GM12872 (cell line): ENCODE measurements around the gene SPAG16.

Experiments
- TF ChIP-seq, protein P1 (sequence below): IDR thresholded peaks from 3 replicates; pipeline ENCODE4 v1.5.1; 2011; ENCODE audit warnings: low read depth, mild to moderate bottlenecking, low read length, moderate library complexity; ENCODE audit not compliant: insufficient read depth

SPAG16 gene

DNA sequence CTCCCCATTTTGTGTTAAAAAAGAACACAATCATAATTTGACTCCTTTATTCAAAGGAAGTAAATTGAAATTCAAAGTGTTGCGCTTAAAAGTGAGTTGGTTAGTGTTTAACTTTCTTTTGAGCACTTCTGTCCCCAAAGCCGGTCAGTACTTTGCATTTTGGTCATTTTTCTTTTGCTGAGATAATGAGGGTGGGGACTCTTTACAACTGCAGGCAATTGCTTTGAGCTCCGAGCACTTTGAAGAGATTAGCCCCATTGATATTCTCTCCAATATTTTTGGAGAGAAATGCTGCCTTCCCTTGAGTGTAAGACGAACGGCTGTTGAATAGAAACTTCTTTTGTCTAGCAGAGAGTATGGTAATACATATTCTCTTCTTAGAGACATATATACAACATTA is 885.0 kb downstream of the SPAG16 start:
- TF ChIP-seq, protein P1, sequence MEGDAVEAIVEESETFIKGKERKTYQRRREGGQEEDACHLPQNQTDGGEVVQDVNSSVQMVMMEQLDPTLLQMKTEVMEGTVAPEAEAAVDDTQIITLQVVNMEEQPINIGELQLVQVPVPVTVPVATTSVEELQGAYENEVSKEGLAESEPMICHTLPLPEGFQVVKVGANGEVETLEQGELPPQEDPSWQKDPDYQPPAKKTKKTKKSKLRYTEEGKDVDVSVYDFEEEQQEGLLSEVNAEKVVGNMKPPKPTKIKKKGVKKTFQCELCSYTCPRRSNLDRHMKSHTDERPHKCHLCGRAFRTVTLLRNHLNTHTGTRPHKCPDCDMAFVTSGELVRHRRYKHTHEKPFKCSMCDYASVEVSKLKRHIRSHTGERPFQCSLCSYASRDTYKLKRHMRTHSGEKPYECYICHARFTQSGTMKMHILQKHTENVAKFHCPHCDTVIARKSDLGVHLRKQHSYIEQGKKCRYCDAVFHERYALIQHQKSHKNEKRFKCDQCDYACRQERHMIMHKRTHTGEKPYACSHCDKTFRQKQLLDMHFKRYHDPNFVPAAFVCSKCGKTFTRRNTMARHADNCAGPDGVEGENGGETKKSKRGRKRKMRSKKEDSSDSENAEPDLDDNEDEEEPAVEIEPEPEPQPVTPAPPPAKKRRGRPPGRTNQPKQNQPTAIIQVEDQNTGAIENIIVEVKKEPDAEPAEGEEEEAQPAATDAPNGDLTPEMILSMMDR = no peak

DNA sequence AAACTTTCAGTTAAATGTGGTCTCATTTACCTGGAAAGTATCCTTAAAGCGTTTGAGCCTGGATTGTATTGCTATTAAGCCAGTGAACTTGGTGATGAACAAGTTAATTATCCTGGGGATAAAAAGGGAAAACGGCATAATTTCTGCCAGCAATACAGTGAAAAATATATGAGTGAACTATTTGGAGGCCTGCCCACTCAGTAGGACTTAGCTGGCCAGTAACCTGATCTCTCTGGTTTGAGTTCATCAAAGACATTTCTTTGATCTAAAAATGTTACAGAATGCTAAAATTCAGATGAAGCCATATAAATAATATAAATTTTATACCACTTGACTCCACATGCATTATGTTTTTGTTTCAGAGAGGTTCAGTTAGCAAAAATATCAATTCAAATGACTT is 885.5 kb downstream of the SPAG16 start:
- TF ChIP-seq, protein P1 = no peak

DNA sequence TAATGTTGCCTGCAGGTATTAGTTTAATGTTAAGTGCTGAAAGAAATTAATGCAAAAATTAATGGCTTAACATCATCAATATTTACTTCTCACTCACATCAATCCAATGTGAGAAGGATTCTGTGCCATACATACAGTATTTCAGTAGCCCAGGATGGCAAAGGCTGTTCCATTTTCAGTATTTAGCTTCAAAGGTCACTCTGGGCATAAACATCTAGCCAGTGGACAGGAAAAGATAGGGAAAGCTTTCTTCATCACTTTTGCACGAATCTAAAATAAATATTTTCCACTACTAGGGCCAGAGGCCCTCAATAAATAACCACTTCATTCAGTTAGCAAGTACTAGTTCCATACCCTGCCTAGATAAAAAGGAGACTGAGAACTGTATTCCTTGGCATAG is 890.3 kb downstream of the SPAG16 start:
- TF ChIP-seq, protein P1 = no peak

DNA sequence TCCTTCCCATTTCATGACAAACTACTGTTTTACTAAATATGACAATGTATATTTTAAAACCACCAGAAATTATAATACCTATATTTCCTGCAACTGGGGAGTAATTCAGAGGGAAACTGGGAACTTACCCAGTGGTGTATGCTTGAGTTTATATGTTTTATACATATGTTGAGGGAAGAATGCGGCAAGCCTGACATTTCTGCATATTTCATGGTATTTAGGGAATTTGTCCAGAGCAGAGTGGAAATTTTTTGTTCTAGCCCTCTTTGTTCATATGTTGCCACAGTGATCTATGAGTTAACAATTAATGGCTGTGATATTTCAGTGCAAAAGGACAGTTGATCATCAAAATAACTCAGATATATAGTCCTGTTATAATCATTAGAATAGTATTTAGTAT is 895.8 kb downstream of the SPAG16 start:
- TF ChIP-seq, protein P1 = no peak

DNA sequence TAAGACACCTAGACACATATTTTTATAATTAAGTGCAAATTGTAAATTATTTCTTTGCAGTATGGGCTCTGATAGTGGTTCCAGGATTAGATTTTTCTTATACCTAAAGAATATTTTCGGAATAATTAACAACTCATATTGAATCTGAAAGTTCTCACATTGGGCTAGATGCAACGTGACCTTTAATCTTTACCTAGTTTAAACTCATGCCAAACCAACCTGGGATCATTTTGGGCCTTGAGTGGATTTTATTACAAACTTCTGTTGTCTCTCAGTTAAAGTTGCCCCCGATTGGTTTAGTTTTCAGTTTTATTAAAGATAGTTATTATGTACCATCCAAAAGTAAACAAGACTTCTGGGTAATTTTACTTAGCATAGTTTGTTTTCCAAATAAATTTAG is 896.4 kb downstream of the SPAG16 start:
- TF ChIP-seq, protein P1 = no peak

DNA sequence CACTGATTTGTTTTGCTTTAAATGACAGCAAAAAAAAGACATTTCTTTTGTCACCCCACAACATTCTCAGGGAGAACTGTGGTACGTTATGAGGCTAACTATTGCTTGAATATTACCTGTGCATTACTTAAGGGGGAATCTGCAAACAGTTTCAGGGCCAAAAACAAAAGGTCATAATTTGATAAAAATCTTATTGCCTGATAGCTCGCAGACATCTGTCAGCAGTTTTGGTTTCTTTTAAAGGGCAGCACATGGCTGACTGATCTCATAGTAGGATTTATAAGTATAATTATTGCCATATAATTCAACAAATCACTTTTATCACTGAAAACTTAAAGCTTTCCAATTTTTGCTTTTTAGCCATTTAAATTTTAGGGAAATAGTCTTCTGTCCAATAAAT is 900.2 kb downstream of the SPAG16 start:
- TF ChIP-seq, protein P1 = no peak

DNA sequence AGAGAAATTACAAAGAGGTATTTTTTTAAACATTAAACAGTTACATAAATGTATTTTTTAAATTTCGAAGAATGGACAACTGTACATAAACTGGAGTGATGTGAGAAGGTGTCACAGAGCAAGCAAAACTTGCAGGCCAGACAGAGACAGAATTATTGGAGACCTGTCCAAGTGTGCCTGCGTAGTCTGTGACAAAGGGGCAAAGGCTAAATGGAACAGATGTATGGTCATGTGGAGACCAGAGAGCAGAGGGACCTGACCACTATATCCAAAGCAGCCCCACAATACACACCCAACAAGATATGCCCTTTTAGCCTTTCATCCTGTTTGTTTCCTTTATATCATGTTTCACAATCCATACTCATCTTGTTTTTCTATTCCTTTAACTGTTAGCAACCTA is 901.3 kb downstream of the SPAG16 start:
- TF ChIP-seq, protein P1 = no peak

DNA sequence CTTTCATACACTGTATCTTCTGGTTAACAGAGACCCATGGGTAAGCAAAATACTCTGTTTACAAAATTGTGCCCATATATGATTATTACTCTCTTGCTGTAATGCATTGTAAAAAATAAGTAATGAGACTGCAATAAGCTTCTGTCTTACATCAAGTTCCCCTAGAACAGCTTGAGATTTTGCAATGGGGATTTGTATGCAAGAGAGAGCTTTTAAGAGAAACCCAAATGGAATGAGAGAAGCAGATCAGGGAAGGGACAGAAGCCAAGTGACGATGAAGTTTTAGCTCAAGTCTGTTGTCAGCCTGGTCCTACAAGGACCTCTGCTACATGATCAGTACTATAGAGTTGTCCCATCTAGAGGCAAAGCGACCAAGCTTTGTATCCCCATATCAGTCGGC is 908.4 kb downstream of the SPAG16 start:
- TF ChIP-seq, protein P1 = no peak
